ENCODE measurements around the gene HAPLN3.

GRCh38 chr15:88866295-88866881 is 29.0 kb downstream of the HAPLN3 start:
- no peak for TF ChIP-seq CTCF (conservative IDR thresholded peaks at IDR 0.05; ENCODE audit: low read length)
- TF ChIP-seq EZH2phosphoT487 (IDR thresholded peaks at IDR 0.05; ENCODE audit: borderline replicate concordance), result no peak
